ENCODE data around the gene TRIM37. TPM values are rescaled to one million over a fixed set of nuclear protein-coding genes. Genes with fewer than 3 reads are reported as not detected.

The TRIM37 gene
- total RNA-seq, 1 donor from 2014 or later = 43.9 TPM

- Mint-ChIP-seq H3K27ac (ENCODE audit: unreplicated experiment) (peak overlapping the region; percentile 59), H3K4me3 (ENCODE audit: unreplicated experiment) (no peak overlapping the region), H3K36me3 (ENCODE audit: low read depth) (peaks cover 9% of the 10 kb centered on the region), H3K9me3 (ENCODE audit: low read depth) (no peaks in the 10 kb centered on the region), H3K27me3 (ENCODE audit: low read depth) (no peaks in the 10 kb centered on the region), H3K4me1 (ENCODE audit: low read depth) (peaks cover 4% of the 10 kb centered on the region)
- no peak for DNase-seq (ENCODE audit: low spot score)
- TF ChIP-seq, protein P1, sequence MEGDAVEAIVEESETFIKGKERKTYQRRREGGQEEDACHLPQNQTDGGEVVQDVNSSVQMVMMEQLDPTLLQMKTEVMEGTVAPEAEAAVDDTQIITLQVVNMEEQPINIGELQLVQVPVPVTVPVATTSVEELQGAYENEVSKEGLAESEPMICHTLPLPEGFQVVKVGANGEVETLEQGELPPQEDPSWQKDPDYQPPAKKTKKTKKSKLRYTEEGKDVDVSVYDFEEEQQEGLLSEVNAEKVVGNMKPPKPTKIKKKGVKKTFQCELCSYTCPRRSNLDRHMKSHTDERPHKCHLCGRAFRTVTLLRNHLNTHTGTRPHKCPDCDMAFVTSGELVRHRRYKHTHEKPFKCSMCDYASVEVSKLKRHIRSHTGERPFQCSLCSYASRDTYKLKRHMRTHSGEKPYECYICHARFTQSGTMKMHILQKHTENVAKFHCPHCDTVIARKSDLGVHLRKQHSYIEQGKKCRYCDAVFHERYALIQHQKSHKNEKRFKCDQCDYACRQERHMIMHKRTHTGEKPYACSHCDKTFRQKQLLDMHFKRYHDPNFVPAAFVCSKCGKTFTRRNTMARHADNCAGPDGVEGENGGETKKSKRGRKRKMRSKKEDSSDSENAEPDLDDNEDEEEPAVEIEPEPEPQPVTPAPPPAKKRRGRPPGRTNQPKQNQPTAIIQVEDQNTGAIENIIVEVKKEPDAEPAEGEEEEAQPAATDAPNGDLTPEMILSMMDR (IDR thresholded peaks at IDR 0.05) = no peak
Observed at GRCh38 chr17:59010026-59010425, 96.7 kb downstream of the TRIM37 start.

DNA sequence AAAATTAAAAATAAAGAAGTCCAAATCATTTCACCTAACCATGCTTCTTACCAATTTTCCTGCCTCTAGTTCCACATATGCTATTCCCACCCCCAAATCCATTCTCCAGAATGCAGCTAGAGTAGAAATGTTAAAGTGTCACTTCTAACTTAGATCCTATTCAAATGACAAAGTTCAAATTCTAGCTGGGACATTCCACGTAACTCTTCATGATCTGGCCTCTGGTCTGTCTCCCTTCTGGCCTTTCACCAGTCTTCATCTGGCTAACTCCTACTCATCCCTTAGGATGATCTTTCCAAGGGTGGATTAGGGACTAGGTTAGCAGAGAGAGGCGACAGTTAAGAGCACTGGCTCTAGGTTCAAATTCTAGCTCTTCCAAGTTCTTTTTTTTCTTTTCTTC, 97.9 kb downstream of the TRIM37 start:
- no peaks in the 10 kb centered on the region for H3K9me3 Mint-ChIP-seq (ENCODE audit: low read depth)
- no peaks in the 10 kb centered on the region for H3K27me3 Mint-ChIP-seq (ENCODE audit: low read depth)
- no peak for DNase-seq (ENCODE audit: low spot score)
- peaks cover 10% of the 10 kb centered on the region for H3K4me1 Mint-ChIP-seq (ENCODE audit: low read depth)
- TF ChIP-seq, protein P1 (IDR thresholded peaks at IDR 0.05) = no peak
- peak overlapping the region; percentile 10 for H3K27ac Mint-ChIP-seq (ENCODE audit: unreplicated experiment)
- peaks cover 9% of the 10 kb centered on the region for H3K36me3 Mint-ChIP-seq (ENCODE audit: low read depth)
- no peak overlapping the region for H3K4me3 Mint-ChIP-seq (ENCODE audit: unreplicated experiment)

GRCh38 chr17:59007995-59008394, 98.7 kb downstream of the TRIM37 start:
- Mint-ChIP-seq H3K27me3 (ENCODE audit: low read depth) (no peaks in the 10 kb centered on the region), H3K9me3 (ENCODE audit: low read depth) (no peaks in the 10 kb centered on the region), H3K27ac (ENCODE audit: unreplicated experiment) (no peak overlapping the region), H3K36me3 (ENCODE audit: low read depth) (peaks cover 7% of the 10 kb centered on the region), H3K4me3 (ENCODE audit: unreplicated experiment) (no peak overlapping the region), H3K4me1 (ENCODE audit: low read depth) (peaks cover 16% of the 10 kb centered on the region)
- no peak for DNase-seq (ENCODE audit: low spot score)
- TF ChIP-seq, protein P1 (IDR thresholded peaks at IDR 0.05) = no peak

DNA sequence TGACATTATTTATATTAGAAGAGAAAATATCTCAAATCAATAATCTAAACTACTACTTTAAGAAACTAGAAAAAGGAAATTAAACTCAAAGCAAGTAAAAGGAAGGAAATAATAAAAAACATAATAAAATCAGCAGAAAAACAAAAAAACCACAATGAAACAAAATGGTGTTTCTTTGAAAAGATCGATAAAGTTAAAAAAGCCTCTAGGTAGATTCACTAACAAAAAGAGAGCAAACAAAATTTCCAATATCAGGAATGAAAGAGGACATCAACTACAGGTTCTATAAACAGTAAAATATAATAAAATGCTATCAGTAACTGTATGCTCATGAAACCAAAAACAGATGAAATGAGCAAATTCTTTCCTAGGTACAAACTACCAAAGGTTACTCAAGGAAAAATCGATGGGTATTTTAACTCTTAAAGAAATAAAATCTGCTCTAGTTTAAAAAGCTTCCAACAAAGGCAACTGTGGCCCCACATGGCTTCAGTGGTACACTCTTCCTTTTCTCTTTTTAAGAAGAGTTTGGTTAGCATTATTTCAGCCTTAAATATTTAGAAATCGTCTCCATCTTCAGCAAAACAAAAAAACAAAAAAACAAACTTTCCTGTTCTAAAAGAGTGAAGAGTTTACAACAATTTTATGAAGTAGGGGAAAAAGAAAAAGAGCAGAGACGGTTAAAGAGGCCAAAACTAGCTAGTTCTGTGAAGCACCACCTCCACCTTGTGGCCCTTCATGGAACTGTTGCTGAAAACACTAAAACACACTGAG, 102.2 kb downstream of the TRIM37 start:
- TF ChIP-seq, protein P1 (IDR thresholded peaks at IDR 0.05) = peak; percentile 99
- Mint-ChIP-seq H3K4me3 (ENCODE audit: unreplicated experiment) (no peak overlapping the region), H3K36me3 (ENCODE audit: low read depth) (peaks cover 4% of the 10 kb centered on the region), H3K9me3 (ENCODE audit: low read depth) (no peaks in the 10 kb centered on the region), H3K27ac (ENCODE audit: unreplicated experiment) (peak overlapping the region; percentile 73), H3K4me1 (ENCODE audit: low read depth) (peaks cover 36% of the 10 kb centered on the region), H3K27me3 (ENCODE audit: low read depth) (no peaks in the 10 kb centered on the region)
- no peak for DNase-seq (ENCODE audit: low spot score)

GRCh38 chr17:59003860-59004259, 102.8 kb downstream of the TRIM37 start:
- Mint-ChIP-seq H3K4me1 (ENCODE audit: low read depth) (peaks cover 39% of the 10 kb centered on the region), H3K4me3 (ENCODE audit: unreplicated experiment) (no peak overlapping the region), H3K27ac (ENCODE audit: unreplicated experiment) (peak overlapping the region; percentile 66), H3K27me3 (ENCODE audit: low read depth) (no peaks in the 10 kb centered on the region), H3K9me3 (ENCODE audit: low read depth) (no peaks in the 10 kb centered on the region), H3K36me3 (ENCODE audit: low read depth) (peaks cover 8% of the 10 kb centered on the region)
- no peak for DNase-seq (ENCODE audit: low spot score)
- TF ChIP-seq, protein P1 (IDR thresholded peaks at IDR 0.05) = no peak
